RKO (cell line): ENCODE data around the gene REEP2.
"Not testable (repeated sequence)": the region's sequence is repeated elsewhere in the genome, so short reads cannot be mapped to it uniquely, and the experiment has no call there.

Experiments used
- DNase-seq: peaks from one replicate; pipeline ENCODE4 v3.0.0-alpha.2; 2016; ENCODE audit warnings: low spot score

Gene REEP2

DNA sequence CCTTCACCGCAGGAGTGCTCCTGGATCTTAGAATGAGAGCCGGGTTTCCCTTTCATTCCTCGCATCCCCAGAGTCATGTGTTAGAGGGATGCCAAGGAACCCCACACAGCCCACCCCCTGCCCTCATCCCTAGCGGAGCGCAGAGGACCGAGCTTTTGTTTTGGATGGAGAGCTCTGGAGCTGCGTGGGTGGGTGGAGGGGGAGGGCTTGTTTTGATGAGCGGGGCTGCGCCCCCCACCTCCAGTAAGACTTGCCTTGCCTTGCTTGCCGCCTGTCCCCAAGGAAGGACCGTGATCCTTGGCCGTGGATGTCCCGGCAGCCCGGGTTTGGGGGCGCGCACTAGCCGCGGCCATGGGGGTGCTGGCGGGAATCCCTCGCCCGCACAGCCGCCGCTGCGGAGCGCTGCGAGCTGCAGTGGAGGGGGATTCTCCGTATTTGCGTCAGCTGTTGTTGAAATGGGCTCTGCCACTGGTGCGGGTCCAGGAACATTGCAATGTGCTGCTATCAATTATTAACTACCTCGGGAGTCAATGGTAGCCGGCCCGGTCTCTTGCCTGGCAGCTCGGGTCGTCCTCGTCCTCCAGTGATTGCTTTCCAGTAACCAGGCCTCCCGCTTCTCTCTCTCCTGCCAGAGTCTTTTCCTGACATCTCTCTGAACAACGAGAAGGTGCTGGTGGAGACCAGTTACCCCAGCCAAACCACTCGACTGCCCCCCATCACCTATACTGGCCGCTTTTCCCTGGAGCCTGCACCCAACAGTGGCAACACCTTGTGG lies 27.5 kb downstream of the REEP2 start:
- peak; percentile 32 for DNase-seq

DNA sequence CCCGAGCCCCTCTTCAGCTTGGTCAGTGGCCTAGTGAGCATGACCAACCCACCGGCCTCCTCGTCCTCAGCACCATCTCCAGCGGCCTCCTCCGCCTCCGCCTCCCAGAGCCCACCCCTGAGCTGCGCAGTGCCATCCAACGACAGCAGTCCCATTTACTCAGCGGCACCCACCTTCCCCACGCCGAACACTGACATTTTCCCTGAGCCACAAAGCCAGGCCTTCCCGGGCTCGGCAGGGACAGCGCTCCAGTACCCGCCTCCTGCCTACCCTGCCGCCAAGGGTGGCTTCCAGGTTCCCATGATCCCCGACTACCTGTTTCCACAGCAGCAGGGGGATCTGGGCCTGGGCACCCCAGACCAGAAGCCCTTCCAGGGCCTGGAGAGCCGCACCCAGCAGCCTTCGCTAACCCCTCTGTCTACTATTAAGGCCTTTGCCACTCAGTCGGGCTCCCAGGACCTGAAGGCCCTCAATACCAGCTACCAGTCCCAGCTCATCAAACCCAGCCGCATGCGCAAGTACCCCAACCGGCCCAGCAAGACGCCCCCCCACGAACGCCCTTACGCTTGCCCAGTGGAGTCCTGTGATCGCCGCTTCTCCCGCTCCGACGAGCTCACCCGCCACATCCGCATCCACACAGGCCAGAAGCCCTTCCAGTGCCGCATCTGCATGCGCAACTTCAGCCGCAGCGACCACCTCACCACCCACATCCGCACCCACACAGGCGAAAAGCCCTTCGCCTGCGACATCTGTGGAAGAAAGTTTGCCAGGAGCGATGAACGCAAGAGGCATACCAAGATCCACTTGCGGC lies 28.2 kb downstream of the REEP2 start:
- peak; percentile 55 for DNase-seq

DNA sequence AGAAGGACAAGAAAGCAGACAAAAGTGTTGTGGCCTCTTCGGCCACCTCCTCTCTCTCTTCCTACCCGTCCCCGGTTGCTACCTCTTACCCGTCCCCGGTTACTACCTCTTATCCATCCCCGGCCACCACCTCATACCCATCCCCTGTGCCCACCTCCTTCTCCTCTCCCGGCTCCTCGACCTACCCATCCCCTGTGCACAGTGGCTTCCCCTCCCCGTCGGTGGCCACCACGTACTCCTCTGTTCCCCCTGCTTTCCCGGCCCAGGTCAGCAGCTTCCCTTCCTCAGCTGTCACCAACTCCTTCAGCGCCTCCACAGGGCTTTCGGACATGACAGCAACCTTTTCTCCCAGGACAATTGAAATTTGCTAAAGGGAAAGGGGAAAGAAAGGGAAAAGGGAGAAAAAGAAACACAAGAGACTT lies 28.9 kb downstream of the REEP2 start:
- DNase-seq: peak; percentile 47

- peak; percentile 51 for DNase-seq
Observed at GRCh38 chr5:138468133-138468965, 29.5 kb downstream of the REEP2 start.

- peak; percentile 69 for DNase-seq
Observed at GRCh38 chr5:138468966-138469539, 30.2 kb downstream of the REEP2 start.

DNA sequence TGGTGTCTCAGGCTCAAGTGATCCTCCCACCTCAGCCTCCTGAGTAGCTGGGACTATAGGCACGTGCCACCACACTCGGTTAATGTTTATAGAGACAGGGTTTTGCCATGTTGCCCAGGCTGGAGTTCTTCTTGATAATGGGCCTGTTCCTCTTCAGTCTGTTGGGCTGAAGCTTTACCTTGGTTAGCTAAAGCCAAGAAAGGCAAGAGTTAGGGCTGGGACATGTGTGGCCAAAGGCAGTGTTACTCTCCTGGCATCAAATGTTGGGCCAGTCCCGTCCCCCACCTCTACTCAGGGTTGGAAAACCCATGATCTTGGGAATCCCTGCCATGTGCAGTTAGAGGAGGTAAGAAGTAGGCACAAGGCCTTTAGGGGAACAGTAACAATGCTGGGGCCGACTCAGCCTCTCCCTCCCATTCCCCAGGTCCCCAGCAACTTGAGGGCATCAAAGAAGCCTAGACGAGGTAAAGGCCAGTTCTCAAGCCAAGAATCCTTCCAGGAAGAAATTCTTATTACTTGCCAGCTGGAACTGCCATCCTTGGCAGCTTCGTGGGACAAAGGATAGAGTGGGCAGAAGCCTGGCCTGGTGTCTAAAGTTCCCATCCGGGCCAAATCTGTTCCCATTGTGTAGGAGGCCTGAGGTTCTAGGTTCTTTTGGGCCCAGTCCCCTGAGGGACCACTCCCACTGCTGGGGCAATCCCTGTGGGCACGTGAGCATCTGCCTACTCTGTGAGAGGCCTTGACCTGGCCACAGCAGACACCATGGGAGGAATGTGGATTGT lies 30.9 kb downstream of the REEP2 start:
- peak; percentile 74 for DNase-seq

GRCh38 chr5:138470322-138471051 lies 31.6 kb downstream of the REEP2 start:
- DNase-seq: peak; percentile 34

DNA sequence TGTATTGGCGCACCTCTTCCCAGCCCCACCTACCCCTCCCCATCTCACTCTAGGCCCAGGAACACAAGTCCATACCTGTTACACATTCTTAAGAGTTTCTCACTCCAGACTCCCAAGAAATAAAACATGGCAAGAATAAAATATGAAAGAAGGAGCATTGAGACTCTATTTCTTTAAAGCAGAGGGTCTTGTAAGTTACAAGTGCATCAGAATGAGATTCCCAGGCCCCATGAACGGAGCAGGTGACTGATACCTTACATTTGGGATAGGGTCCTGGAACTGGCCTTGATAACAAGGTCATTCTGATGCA lies 32.1 kb downstream of the REEP2 start:
- DNase-seq: no peak

DNA sequence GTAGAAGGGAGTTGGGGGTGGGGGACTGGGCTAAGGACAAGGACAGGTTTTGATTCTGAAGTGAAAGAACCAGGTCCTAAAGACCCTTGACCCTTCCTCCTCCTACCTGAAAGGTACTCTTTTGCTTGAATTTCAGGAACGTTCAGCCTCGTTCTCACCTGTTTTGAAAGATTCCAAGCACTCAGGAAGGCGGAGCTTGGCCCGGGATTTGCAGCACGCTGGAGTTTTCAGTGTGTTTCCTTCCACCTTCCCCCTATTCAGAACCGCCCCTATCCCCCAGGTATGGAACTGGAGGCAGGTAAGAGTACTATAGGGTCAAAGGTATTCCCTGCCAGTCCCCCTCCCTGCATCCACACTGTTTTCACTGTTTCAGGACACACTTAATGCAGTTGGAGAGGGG lies 33.5 kb downstream of the REEP2 start:
- no peak for DNase-seq

DNA sequence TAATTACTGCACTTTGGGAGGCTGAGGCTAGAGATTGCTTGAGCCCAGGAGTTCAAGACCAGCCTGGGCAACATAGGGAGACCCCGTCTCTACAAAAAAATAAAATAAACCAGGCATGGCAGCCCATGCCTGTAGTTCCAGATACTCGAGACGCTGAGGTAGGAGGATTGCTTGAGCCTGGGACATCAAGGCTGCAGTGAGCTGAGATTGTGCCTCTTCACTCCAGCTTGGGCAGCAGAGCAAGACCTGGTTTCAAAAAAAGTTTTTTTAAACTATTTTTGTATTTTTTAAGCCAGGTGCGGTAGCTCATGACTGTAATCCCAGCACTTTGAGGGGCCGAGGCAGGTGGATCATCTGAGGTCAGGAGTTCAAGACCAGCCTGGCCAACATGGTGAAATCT lies 34.3 kb downstream of the REEP2 start:
- not testable (repeated sequence) for DNase-seq

DNA sequence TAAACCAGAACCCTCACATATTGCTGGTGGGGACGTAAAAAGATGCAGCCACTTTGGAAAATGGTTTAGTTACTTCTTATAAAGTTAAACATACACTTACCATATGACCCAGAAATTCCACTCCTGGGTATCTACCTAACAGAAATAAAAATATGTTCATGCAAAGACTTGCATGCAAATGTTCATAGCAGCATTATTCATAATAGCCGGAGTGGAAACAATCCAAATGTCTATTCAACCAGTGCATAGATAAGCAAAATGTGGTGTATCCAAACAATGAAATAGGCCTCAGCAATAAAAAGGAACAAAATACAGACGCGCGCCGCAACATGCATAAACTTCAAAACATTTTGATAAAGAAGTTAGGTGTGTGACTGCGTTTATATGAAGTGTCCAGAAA lies 38.1 kb downstream of the REEP2 start:
- DNase-seq: no peak

- no peak for DNase-seq
Observed at GRCh38 chr5:138482638-138483037, 43.8 kb downstream of the REEP2 start.

- no peak for DNase-seq
Observed at GRCh38 chr5:138488481-138488945, 49.7 kb downstream of the REEP2 start.

DNA sequence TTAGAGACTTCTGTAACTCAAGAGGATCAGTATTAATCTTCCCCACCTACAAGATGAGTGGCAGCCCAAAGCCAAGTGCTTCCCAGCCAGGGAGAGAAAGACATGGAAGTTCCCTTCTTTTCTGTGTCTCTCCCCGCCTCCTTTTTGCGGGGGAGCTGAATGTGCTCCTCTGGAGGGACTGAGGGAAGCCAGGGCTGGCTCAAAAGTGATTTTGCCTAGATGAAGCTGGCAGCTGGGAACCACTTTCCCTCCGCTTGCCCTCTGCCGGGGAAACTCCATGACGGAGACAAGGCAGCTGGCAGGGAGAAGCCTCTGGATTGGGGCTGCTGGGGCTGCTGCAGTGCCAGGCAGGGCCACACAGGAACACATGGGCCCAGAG lies 50.8 kb downstream of the REEP2 start:
- DNase-seq: no peak

GRCh38 chr5:138490648-138491283 lies 51.9 kb downstream of the REEP2 start:
- peak; percentile 56 for DNase-seq

GRCh38 chr5:138491284-138491648 lies 52.4 kb downstream of the REEP2 start:
- peak; percentile 37 for DNase-seq

GRCh38 chr5:138491669-138492559 lies 53.1 kb downstream of the REEP2 start:
- DNase-seq: peak; percentile 92

GRCh38 chr5:138492560-138493045 lies 53.7 kb downstream of the REEP2 start:
- DNase-seq: peak; percentile 43

GRCh38 chr5:138495351-138495750 lies 56.5 kb downstream of the REEP2 start:
- peak; percentile 61 for DNase-seq
